HG02943 (cell line): ENCODE measurements around the gene CBX4.

ENCODE experiments used
- ATAC-seq: cut with Tn5 transposase; IDR thresholded peaks from one replicate; pipeline ENCODE4 v1.9.1; 2021; ENCODE audit warnings: mild to moderate bottlenecking, low read depth, moderate library complexity; ENCODE audit not compliant: unreplicated experiment

Gene CBX4

DNA sequence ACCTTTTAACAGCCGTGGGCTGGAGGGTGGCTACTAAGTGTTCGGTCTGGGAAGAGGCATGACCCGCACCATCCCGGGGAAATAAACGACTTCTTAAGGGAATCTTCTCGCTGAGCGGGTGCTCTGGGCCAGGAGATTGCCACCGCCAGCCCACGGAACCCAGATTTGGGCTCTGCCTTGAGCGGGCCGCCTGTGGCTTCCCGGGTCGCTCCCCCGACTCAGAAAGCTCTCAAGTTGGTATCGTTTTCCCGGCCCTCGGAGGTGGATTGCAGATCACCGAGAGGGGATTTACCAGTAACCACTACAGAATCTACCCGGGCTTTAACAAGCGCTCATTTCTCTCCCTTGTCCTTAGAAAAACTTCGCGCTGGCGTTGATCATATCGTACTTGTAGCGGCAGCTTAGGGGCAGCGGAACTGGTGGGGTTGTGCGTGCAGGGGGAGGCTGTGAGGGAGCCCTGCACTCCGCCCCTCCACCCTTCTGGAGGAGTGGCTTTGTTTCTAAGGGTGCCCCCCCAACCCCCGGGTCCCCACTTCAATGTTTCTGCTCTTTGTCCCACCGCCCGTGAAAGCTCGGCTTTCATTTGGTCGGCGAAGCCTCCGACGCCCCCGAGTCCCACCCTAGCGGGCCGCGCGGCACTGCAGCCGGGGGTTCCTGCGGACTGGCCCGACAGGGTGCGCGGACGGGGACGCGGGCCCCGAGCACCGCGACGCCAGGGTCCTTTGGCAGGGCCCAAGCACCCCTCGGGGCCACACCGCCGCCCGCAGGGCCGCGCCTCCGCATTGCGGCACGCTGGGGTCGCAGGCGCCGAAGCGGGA lies 3.6 kb upstream of the CBX4 start:
- ATAC-seq = no peak

DNA sequence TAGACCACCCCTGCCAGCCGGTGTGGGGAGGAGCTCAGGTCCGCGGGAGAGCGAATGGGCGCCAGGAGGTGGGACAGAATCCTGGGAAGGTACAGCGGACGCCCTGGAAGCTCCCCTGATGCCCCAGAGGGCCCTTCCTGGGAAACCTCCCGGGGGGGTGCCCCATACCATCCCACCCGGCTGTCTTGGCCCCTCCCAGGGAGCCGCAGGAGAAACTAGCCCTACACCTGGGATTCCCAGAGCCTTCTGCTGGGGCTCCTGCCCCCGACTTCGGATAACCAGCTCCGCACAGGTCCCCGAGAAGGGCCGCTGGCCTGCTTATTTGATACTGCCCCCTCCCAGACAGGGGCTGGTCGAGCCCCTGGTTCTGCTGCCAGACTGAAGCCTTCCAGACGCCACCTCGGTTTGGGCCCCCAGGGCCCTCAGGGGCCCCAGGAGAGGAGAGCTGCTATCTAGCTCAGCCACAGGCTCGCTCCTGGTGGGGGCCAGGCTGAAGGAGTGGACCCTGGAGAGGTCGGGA lies 3.0 kb upstream of the CBX4 start:
- ATAC-seq = no peak

DNA sequence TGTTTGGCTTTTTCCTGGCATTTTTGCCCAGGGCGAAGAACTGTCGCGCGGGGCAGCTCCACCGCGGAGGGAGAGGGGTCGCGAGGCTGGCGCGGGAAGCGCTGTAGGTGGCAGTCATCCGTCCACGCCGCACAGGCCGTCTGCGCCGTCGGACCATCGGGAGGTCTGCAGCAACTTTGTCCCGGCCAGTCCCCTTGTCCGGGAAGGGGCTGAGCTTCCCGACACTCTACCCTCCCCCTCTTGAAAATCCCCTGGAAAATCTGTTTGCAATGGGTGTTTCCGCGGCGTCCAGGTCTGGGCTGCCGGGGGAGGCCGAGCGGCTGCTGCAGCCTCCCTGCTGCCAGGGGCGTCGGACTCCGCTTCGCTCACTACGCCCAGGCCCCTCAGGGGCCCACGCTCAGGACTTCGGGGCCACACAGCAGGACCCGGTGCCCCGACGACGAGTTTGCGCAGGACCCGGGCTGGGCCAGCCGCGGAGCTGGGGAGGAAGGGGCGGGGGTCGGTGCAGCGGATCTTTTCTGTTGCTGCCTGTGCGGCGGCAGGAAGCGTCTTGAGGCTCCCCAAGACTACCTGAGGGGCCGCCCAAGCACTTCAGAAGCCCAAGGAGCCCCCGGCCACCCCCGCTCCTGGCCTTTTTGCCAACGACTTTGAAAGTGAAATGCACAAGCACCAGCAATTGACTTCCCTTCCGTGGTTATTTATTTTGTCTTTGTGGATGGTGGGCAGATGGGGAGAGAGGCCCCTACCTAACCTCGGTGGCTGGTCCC lies 2.3 kb upstream of the CBX4 start:
- ATAC-seq = no peak

DNA sequence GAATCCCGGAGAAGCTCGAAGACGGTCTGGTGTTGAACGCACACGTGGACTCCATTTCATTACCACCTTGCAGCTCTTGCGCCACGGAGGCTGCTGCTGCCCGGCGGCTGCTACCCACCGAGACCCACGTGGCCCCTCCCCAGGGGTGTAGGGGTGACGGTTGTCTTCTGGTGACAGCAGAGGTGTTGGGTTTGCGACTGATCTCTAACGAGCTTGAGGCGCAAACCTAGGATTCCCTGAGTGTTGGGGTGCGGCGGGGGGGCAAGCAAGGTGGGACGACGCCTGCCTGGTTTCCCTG lies 1.7 kb upstream of the CBX4 start:
- no peak for ATAC-seq

DNA sequence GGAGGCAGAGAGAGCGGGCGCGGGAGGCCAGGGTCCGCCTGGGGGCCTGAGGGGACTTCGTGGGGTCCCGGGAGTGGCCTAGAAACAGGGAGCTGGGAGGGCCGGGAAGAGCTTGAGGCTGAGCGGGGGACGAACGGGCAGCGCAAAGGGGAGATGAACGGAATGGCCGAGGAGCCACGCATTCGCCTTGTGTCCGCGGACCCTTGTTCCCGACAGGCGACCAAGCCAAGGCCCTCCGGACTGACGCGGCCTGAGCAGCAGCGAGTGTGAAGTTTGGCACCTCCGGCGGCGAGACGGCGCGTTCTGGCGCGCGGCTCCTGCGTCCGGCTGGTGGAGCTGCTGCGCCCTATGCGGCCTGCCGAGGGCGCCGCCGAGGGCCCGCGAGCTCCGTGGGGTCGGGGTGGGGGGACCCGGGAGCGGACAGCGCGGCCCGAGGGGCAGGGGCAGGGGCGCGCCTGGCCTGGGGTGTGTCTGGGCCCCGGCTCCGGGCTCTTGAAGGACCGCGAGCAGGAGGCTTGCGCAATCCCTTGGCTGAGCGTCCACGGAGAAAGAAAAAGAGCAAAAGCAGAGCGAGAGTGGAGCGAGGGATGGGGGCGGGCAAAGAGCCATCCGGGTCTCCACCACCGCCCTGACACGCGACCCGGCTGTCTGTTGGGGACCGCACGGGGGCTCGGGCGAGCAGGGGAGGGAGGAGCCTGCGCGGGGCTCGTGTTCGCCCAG lies 1.2 kb upstream of the CBX4 start:
- no peak for ATAC-seq

DNA sequence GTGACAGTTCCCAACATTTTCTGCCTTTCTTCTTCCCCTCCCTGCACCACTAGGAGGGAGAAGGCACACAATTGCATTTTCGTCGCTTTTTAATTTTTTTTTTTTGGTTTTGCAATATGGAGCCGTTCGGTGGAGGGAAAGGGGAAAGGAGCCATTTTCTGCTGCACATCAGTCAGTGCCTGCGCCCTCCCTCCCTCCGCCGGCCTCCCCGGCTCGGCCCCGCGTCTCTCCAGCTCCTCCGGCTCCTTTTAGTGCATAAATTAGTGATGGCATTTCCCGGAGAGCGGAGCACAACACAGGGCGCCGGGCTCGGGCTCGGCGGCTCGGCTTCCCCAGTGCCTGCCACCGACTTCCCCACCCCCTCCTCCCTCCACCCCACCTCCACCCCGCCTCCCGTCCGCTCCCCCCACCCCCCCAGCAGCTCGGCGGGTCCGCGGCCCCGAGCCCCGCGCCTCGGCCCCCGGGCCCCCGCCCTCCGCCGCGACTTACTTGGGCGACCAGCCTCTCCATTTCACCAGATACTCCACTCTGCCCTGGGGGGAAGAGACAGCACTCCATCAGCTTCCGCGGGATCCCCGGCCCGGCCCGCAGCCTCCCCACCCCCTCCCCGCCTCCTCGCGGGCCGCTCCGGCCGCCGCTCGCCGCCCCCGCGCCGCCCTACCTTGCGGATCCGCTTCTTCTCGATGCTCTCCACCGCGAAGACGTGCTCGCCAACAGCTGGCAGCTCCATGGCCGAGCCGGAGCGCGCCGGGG lies 542 bp downstream of the CBX4 start:
- peak; percentile 21 for ATAC-seq

DNA sequence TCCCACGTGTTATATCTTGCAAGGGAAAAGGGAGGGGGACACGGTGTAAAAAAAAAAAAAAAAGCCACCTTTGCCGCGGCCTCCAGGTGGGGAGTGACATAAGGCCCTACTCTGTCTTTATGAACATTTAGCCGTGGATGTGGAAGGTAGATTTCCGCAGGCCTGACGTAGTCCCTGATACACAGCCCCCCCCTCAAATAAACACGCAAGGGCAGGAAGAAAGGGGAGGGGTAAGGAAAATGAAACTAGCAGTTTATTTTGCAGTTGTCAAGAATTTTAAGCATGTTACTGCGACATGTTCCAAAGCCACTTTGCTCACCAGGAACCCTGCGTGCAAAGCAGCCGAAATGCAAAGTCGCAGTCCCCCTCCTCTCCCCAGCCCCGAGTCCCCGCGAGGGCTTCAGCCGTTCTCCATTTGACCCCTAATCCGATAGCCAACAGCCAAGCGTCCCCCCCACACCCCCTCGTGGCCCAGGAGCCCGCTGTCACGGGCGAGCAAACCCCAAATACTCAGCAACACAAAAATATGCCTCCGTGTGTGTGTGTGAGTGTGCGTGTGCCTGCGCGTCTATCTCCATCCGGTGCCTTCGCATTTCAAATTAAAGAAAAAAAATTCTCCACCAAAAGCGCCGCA lies 1.2 kb downstream of the CBX4 start:
- ATAC-seq = no peak

DNA sequence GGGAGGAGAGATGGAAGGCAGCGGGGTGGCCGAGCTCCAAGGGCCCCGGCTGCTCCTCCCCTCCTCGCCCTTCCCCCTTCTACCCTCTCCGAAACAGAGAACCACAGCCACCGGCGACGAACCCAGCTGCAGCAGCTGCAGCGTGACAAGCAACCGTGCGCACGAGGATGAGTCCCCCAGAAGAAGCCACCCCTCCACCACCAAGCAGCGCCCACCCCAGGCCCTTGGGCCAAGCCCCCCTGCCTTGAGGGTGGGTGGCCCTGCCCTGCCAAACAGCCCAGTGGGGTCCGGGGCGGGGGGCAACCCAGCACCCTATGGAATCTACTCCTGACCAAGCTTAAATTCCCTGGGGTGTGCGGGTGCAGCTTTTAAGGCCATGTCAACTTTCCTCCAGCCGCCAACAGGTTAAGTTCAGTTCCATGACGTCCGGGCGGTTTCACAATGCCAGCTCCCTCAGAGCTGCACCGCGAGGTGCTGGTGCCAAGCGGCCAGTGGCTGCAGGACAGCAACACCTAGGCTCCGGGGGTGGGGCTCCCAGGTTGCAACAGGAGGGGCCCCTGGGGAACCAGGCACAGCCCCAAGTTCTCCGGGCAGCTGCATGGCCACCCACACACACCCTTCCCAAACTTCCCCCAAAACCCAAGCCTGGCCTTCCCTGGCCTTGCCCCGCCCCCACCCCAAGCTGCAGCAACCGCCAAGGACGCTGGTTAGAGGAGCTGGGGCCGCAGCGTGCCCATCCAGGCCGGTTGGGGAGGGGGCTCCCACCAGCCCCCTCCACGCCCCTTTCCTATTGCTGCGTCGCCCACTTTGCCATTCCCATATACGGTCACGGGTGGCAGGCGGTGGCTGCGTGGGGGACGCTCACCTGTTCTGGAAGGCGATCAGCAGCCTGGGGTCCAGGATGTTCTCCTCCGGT lies 2.0 kb downstream of the CBX4 start:
- no peak for ATAC-seq

DNA sequence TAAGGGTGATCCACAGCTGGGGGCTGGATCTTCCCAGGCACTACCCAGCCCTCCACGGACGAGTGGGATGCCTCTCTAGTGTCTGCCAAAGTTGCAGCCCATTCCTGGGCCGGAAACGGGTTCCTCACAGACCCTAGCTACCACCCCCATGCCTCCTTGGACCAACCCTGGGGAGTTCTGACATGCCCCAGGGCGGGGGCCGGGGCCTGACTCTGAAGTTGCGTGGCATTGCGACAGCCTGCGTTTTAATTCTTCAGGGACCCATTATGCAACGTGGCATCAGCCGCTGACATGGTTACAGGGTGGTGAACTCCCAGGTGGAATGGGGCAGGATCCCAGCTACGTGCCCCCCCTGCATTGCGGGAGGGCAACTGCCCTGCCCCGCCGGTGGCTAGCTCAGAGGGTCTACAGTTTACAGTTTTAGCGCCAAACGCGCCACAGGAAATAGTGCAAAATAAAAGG lies 2.7 kb downstream of the CBX4 start:
- ATAC-seq = no peak

DNA sequence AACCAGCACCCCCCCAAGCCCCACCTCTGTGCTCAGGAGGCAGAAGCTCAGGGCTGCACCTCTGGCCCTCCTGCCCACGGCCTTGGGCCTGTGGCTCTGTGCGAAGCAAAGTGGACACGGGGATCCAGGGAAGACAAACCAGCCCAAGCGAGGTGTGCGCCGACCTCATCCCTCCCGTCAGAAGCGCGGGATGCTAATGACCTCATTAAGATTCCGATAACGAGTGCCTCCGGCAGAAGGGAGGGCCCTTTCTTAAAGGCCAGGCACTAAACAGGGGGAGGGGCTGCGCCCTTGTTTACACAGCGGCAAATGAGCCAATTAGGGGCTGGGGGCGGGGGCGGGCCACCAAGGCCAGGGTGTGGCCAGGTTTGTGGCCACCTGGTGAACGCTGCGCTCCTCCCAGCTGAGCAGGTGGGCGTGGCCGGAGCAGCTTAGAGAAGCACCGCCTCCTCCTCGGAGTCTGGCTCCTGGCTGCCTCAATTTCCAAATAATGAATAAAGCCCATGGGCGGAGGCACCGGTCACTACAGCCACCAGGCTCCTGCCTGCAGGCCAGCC lies 3.2 kb downstream of the CBX4 start:
- no peak for ATAC-seq

DNA sequence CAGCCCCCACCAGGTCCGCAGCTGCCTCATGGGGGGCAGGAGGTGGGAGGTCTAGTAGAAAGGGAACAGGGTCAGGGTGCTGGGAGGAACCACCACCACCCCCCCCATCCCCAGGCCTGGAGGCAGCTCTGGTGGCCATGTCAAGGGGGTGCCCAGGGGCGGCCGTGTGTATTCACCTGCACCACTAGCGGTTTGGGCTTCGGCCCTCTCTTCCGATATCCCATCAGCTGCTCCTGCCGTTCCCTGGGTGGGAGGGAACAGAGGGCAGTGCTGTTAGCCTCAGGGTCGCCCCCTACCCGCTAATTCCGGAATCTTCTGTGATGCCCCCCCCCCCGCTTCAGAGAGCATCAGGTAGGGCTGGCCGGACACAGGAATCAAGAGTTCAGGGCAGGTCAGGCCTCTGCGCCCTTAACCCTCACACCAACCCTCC lies 3.8 kb downstream of the CBX4 start:
- ATAC-seq = no peak

DNA sequence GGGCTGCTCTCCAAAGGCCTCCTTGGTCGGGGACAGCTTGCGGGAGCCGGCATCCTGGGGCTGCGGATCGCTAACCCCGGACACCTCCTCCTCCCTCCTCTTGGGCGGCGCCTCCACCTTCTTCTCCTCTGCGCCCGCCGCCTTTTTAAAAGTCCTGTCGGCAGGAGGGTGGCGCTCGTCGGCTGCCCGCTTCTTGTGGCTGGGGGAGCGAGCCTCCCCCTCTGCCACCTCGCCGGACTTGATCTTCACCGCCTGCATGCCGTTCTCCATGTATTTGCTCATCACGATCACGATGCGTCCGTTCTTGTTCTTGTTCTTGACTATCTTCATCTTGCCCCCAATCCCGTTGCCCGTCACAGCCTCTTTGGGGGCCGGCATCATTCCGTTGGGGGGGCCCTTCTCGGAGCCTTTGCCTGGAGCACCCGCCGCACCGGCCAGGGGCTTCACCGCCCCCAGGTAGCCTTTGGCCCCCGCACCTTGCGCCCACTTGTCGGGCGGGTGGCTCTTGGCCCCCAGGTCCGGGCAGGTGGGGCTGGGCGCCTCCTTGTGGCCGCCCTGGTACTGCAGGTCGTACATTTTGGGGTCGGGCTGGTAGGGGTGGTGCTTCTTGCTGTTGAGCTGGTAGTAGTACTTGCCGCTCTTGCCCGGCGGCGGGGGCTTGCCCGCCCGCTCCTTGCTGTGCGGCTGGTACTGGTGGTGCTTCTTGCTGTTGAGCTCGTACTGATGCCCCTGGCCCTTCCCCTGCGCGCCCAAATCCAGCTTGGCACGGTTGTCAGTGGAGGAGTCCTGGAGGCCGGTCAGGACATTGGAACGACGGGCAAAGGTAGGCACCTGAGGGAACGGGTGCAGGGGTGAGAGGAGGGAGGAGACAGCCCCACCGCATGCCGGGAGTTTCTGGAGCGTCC lies 4.4 kb downstream of the CBX4 start:
- ATAC-seq = no peak

DNA sequence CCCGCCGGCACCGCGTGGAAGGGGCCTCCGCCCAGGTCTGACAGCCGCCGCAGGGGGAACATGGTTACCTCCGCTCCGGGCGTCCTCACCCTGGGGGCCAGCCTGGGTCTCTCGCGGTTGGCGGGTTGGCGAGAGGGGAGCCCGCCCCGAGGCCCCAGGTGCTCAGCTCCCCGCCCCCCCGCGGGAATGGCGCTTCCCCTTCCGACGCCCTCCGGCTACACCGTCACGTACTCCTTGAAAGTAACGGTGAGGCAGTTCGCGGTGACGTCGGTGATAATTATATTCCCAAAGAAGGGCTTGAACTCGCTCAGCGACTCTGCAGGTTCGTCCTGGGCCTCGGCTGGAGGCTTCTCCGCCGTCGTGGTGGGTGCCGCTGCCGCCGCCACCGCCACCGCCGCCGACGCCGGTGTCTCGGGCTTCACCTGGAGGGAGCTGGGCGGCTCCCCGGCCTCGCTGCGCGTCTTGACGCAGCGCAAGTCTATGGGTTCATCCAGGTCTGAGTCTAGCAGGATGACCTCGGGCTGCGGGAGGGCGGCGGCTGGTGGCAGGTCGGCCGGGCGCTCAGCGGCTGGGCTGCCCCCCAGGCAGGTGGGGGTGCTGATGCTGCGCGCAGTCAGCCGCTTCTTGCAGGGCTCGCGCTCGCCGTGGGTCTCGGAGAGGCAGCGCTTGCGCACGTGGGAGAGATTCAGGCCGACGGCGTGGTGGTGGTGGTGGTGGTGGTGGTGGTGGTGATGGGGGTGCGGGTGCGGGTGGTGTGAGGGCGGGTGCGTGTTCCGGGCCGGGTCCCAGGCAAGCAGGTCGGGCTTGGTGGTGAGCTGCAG lies 5.3 kb downstream of the CBX4 start:
- ATAC-seq = no peak

DNA sequence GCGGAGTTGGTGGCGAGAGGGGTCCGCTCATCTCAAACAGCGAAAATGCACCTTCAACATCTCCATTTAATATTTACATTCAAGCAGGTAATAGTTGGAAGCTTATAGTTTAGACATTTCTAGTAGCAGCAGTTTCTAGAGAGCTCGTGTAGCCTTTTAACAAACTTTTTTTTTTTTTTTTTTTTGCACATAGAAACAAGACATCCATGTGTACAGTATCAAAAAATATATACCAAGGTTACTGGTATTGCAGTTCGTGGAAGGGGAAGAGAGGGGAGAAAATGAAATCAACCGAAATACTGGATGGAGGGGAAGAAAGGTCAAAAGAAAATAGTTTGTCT lies 6.2 kb downstream of the CBX4 start:
- no peak for ATAC-seq

DNA sequence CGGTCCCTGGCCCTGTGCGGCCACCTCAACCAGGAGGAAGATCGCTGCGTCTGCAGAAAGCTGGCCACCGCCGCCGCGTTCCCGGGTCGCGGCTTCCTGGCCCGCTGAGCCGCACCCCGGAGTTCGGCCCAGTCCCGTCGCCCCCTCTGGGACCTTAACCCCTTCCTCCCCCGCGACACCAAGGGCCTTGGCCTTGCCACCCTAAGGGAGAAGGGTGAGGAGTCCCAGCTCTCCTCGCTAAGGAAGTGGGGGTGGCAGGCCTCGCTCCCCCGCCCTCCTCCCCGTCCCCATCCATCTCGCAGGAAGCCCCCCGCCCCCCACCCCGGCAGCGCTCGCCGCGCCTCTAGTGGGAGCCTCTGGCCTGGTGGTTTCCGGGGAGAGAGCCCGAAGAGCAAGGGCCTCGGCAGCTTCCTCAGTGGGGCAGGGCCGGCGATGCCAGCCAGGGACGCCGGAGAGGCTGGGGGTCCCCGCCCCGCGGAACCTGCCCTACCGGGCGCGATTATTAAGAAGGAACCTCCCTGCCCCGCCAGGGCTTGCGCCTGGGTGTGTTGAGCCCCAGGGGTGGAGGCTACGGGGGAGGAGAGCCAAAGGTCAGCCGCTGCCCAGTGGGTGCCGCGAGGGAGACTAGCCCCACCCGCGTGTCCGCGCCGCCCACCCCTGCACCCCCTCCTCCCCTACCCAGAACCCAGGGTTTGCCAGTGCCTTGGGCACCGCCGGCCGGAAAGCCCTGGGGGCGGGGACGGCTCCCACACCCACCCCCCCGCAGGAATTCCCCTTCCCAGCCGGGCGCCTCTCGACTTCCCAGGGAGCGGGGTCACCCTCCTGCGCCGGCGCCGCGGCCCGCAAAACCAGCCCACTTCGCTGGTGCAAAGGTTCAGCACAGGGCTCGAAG lies 6.8 kb downstream of the CBX4 start:
- no peak for ATAC-seq
